ENCODE data around the gene RALGPS1.

RALGPS1 gene

GRCh38 chr9:127053960-127054359 lies 139.4 kb downstream of the RALGPS1 start:
- DNase-seq (ENCODE audit: low read depth): no peak

GRCh38 chr9:127055745-127056402 lies 141.3 kb downstream of the RALGPS1 start:
- no peak for DNase-seq (ENCODE audit: low read depth)

- no peak for DNase-seq (ENCODE audit: low read depth)
These were observed 141.9 kb downstream of the RALGPS1 start for GRCh38 chr9:127056446-127056845.

- no peak for DNase-seq (ENCODE audit: low read depth)
These were observed 143.5 kb downstream of the RALGPS1 start for GRCh38 chr9:127058011-127058644.

GRCh38 chr9:127058645-127059021 lies 144.1 kb downstream of the RALGPS1 start:
- DNase-seq (ENCODE audit: low read depth): no peak

- no peak for DNase-seq (ENCODE audit: low read depth)
These were observed 144.4 kb downstream of the RALGPS1 start for GRCh38 chr9:127059030-127059429.

GRCh38 chr9:127059765-127060361 lies 145.3 kb downstream of the RALGPS1 start:
- no peak for DNase-seq (ENCODE audit: low read depth)

GRCh38 chr9:127061411-127061810 lies 146.8 kb downstream of the RALGPS1 start:
- DNase-seq (ENCODE audit: low read depth): no peak

GRCh38 chr9:127064335-127064734 lies 149.8 kb downstream of the RALGPS1 start:
- DNase-seq (ENCODE audit: low read depth): no peak

GRCh38 chr9:127065592-127065991 lies 151.0 kb downstream of the RALGPS1 start:
- DNase-seq (ENCODE audit: low read depth): no peak

GRCh38 chr9:127066060-127066850 lies 151.7 kb downstream of the RALGPS1 start:
- DNase-seq (ENCODE audit: low read depth): no peak

GRCh38 chr9:127066851-127067136 lies 152.2 kb downstream of the RALGPS1 start:
- DNase-seq (ENCODE audit: low read depth): no peak

- no peak for DNase-seq (ENCODE audit: low read depth)
These were observed 153.1 kb downstream of the RALGPS1 start for GRCh38 chr9:127067603-127068220.

- no peak for DNase-seq (ENCODE audit: low read depth)
These were observed 160.3 kb downstream of the RALGPS1 start for GRCh38 chr9:127074561-127075548.

- DNase-seq (ENCODE audit: low read depth): no peak
These were observed 161.2 kb downstream of the RALGPS1 start for GRCh38 chr9:127075624-127076372.

GRCh38 chr9:127076860-127077643 lies 162.5 kb downstream of the RALGPS1 start:
- DNase-seq (ENCODE audit: low read depth): no peak

- no peak for DNase-seq (ENCODE audit: low read depth)
These were observed 163.0 kb downstream of the RALGPS1 start for GRCh38 chr9:127077644-127077946.

- no peak for DNase-seq (ENCODE audit: low read depth)
These were observed 163.8 kb downstream of the RALGPS1 start for GRCh38 chr9:127078336-127078735.

GRCh38 chr9:127078988-127079387 lies 164.4 kb downstream of the RALGPS1 start:
- DNase-seq (ENCODE audit: low read depth): no peak

Data from HS-27A (cell line).